Measurements from ENCODE around the gene ANK2. TPM values are rescaled to one million over a fixed set of nuclear protein-coding genes. Genes with fewer than 3 reads are reported as not detected.

ANK2 gene
- polyA plus RNA-seq, 3 donors: 1.2 to 29.7 (median 26.1) TPM

GRCh38 chr4:113336556-113336955, 287.1 kb downstream of the ANK2 start:
- WGBS, 3 donors: 76 to 84% (median 84%) methylated on average over 2 of the region's 2 CpGs
- no peak overlapping the region for H3K27ac ChIP-seq (ENCODE audit: low read depth, low read length)

- H3K27ac ChIP-seq (ENCODE audit: low read depth, low read length): no peak overlapping the region
- 42 to 64% (median 63%) methylated on average over 4 of the region's 4 CpGs for WGBS, 3 donors
These were observed 290.0 kb downstream of the ANK2 start for GRCh38 chr4:113339430-113339813.

GRCh38 chr4:113344100-113344499, 294.6 kb downstream of the ANK2 start:
- no peak overlapping the region for H3K27ac ChIP-seq (ENCODE audit: low read depth, low read length)
- 83 to 93% (median 91%) methylated on average over 3 of the region's 3 CpGs for WGBS, 3 donors

GRCh38 chr4:113347245-113347644, 297.8 kb downstream of the ANK2 start:
- 76 to 82% (median 76%) methylated on average over 2 of the region's 2 CpGs for WGBS, 3 donors

GRCh38 chr4:113349430-113349829, 300.0 kb downstream of the ANK2 start:
- no peak overlapping the region for H3K27ac ChIP-seq (ENCODE audit: low read depth, low read length)
- 55 to 71% (median 60%) methylated on average over 4 of the region's 4 CpGs for WGBS, 3 donors

More at GRCh38 chr4:113347245-113347644, 297.8 kb downstream of the ANK2 start:
- H3K27ac ChIP-seq (ENCODE audit: low read depth, low read length): no peak overlapping the region

DNA sequence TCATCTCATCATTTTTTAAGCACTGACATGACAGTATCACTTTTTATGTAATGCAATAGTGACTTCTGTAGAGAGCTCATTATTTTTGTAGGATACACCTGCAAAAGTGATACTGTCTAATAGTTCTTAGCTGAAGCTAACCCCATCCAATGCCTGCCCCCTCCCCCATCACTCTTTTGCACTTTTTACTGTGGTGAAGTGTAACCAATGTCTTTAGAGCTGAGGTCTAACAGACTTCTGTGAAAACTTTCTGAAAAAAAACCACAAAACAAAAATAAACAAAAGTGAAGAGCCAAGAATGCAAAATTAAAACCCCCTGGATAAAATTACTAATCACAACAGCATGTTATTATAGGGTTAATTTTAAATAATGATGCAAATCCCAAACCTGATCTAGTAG, 301.1 kb downstream of the ANK2 start:
- H3K27ac ChIP-seq (ENCODE audit: low read depth, low read length): no peak overlapping the region

- 24 to 63% (median 27%) methylated on average over 13 of the region's 13 CpGs for WGBS, 3 donors
- no peak overlapping the region for H3K27ac ChIP-seq (ENCODE audit: low read depth, low read length)
These were observed 306.3 kb downstream of the ANK2 start for GRCh38 chr4:113355550-113356371.

- 83 to 92% (median 89%) methylated on average over 3 of the region's 3 CpGs for WGBS, 3 donors
These were observed 307.0 kb downstream of the ANK2 start for GRCh38 chr4:113356453-113356852.

DNA sequence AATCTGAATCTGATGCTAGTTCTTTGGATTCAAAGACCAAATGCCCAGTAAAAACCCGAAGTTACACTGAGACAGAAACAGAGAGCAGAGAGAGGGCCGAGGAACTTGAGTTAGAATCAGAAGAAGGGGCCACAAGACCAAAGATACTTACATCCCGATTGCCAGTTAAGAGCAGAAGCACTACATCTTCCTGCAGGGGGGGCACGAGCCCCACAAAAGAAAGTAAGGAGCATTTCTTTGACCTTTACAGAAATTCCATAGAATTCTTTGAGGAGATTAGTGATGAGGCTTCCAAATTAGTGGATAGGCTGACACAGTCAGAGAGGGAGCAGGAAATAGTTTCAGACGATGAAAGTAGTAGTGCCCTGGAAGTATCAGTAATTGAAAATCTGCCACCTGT, 309.3 kb downstream of the ANK2 start:
- H3K27ac ChIP-seq (ENCODE audit: low read depth, low read length): no peak overlapping the region
- 78 to 89% (median 87%) methylated on average over 5 of the region's 5 CpGs for WGBS, 3 donors

More at GRCh38 chr4:113356453-113356852, 307.0 kb downstream of the ANK2 start:
- no peak overlapping the region for H3K27ac ChIP-seq (ENCODE audit: low read depth, low read length)

DNA sequence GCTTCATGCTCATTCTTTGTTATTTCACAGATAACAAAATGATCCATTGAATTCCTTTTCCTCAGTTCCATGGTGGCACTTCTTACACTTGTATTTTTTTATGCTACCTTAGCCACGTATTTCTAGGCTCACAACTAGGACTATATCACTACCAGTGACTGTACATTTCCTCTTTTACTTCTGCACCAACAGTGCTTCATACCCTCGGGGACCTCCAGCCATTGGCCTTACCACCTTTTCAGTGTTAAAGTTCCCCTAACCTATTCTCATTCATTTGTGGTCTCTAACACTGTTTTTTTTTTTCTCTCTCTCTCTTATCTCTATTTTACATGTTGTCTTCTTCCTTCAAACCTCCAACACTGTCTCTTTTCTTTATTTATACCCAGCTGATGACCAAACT, 315.9 kb downstream of the ANK2 start:
- WGBS, 3 donors: 44 to 68% (median 64%) methylated on average over 2 of the region's 2 CpGs
- H3K27ac ChIP-seq (ENCODE audit: low read depth, low read length): no peak overlapping the region

- no peak overlapping the region for H3K27ac ChIP-seq (ENCODE audit: low read depth, low read length)
- WGBS, 3 donors: 85 to 94% (median 88%) methylated on average over 2 of the region's 2 CpGs
These were observed 318.6 kb downstream of the ANK2 start for GRCh38 chr4:113368056-113368455.

DNA sequence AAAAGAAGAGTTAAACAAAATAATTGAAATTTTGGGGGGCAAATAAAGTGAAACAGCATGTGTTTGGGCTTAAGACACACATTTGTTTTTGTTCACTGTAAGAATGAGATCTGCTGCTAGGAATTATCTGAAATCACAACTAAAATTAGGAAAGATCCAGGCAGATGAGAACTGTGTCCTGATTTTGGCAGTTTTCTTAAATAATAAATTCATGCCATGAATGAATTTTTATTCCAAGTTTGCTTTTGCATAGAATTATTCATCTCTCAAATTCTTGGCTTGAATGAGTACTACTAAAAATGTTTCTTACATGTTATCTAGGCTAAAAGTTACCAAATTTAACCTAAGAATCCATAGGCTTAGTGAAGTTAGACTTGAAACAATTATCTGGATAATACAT, 321.7 kb downstream of the ANK2 start:
- no peak overlapping the region for H3K27ac ChIP-seq (ENCODE audit: low read depth, low read length)

DNA sequence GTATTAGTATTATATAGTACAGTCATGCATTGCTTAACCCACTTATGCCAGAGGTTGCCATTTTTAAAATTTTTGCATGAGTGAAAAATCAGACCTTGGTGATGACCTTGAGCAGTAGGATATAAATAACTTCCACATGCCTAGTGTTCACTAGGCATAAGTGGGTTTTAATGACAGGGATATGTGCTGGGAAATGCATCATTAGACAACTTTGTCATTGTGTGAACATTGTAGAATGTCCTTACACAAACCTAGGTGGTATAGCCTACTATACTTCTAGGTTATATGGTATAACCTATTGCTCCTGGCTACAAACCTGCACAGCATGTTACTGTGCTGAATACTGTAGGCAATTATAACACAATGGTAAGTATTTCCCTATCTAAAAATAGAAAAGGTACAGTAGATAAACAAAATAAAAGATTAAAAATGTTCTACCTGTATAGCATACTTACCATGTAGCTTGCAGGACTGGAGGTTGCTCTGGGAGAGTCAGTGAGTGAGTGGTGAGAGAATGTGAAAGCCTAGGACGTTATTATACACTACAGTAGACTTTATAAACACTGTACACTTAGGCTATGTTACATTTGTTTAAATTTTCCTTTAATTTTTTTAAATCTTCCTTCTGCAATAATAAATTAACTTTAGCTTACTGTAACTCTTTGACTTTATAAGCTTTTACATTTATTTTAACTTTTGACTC, 326.7 kb downstream of the ANK2 start:
- 84 to 85% (median 85%) methylated on average over 1 of the region's 1 CpG for whole genome bisulfite sequencing, 3 donors
- H3K27ac ChIP-seq (ENCODE audit: low read depth, low read length): no peak overlapping the region

GRCh38 chr4:113378836-113379235, 329.4 kb downstream of the ANK2 start:
- 80 to 93% (median 86%) methylated on average over 1 of the region's 1 CpG for WGBS, 3 donors
- no peak overlapping the region for H3K27ac ChIP-seq (ENCODE audit: low read depth, low read length)

- WGBS, 3 donors: 41 to 70% (median 53%) methylated on average over 1 of the region's 1 CpG
- H3K27ac ChIP-seq (ENCODE audit: low read depth, low read length): no peak overlapping the region
These were observed 333.3 kb downstream of the ANK2 start for GRCh38 chr4:113382704-113383103.

DNA sequence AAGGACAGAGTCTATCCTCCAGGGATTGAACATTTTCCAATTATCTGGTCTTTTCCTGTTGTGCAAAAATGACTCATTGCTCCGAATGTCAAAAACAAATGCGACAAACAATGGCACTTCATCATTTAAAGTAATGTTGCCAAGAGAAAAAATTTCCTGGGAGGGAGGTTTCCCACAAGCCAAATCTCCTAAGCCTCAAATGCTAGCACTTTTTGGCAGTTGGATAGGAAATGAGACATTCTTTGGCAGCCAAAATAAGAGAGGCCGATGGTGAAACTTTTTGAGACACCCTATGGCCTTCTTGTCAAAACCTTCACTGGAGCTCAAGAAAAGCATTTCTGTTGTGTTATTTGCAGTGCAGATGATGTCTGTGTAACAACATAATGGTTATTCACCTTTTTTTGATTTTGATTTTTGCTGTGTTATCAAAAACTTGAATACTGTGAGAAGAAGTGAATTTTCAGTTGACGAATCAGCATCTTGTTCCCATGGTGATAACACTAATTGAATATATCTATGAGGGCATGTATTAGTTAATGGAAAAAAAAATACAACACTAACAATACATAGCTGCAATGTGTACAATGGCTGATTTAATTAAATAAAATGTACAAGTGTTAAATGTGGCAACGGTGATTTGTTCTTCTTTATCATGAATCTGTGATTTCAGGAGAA, 333.8 kb downstream of the ANK2 start:
- 45 to 77% (median 47%) methylated on average over 5 of the region's 5 CpGs for WGBS, 3 donors

GRCh38 chr4:113384600-113384999, 335.1 kb downstream of the ANK2 start:
- WGBS, 3 donors: 29 to 67% (median 33%) methylated on average over 5 of the region's 5 CpGs
- no peak overlapping the region for H3K27ac ChIP-seq (ENCODE audit: low read depth, low read length)

More for the DNA sequence above, 333.8 kb downstream of the ANK2 start:
- no peak overlapping the region for H3K27ac ChIP-seq (ENCODE audit: low read depth, low read length)

GRCh38 chr4:113385281-113385899, 335.9 kb downstream of the ANK2 start:
- WGBS, 3 donors: 74 to 82% (median 75%) methylated on average over 4 of the region's 4 CpGs
- H3K27ac ChIP-seq (ENCODE audit: low read depth, low read length): no peak overlapping the region

DNA sequence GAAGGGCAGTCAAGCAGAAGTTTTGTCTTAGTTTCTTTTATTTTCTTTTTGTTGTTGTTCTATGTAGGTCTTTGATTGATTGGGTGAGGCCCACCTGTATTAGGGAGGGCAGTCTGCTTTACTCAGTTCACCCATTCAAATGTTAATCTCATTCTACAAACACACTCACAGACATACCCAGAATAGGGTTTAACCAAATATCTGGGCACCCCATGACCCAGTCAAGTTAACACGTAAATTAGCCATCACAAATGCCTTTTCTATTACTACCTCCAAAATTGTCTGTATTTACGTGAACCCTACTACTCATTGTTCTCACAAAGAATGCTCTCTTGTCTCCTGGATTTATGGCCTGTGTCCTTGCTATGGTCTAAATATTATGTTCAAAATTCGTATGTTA, 339.7 kb downstream of the ANK2 start:
- WGBS, 3 donors: 89 to 97% (median 92%) methylated on average over 3 of the region's 3 CpGs
- no peak overlapping the region for H3K27ac ChIP-seq (ENCODE audit: low read depth, low read length)

Data from adipose tissue (tissue), 3 donors.